K562 treated with DMSO at 1 percent for 4 hours (cell line): ENCODE results near the gene GSTO1. TPM values are rescaled to one million over a fixed set of nuclear protein-coding genes. Genes with fewer than 3 reads are reported as not detected.

Source experiments
- total RNA-seq: library from RNA; unstranded; fragments of 300-600 nt; gene quantifications from 2 replicates; pipeline ENCODE4 v1.2.3, GENCODE V29; 2022; ENCODE audit not compliant: insufficient read depth

GSTO1 gene
- 149 and 182 TPM in 2 replicates for total RNA-seq

GRCh38 chr10:104254493-104255310, at the start of gene GSTO1:
GSTO1 (plus strand) TSS chr10:104254892; CDS start chr10:104254929, 37 bp downstream.

DNA sequence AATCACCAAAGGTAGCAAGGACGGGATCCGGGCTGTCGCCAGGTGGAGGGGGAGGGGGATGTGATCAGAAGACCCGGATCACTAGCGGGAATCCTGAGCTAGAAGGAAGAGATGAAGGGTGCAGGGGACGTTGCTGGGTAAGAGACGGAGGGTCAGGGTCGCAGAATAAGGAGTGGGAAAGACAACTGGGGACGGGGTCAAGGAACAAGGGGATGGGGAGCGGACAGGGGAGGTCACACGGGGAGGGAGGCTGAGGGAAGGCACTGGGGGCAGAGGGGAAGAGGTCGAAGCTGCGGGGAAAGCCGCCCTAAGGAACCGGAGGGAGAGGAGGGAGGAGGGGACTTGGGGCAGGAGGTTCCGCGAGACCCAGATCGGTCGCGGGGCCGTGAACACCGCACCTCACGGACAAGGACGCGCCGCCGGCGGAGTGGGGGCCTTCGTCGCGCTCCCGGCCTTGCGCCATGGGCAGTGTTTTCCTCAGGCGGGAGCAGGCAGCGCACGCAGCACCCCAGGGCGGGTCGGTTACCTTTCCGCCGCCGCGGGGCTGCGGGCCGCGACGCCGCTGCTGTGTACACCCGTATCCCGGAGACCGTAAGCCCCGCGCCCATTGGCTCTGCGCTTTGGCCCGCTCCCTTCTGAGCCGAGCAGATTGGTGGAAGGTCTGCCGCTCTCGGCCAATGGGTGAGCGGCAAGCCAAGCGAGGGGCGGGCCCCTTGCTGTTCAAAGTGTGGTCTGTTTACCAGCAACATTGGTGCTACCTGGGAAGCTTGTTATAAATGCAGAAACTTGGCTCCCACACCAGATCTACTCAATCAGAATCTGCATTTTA, 22.7 kb upstream of the GSTO1 start, which contains the start of gene CFAP43:
TSS of gene CFAP43 (minus strand) at position 581 of the 829 bp plus-strand sequence. CDS start at position 463, 118 bp downstream.

DNA sequence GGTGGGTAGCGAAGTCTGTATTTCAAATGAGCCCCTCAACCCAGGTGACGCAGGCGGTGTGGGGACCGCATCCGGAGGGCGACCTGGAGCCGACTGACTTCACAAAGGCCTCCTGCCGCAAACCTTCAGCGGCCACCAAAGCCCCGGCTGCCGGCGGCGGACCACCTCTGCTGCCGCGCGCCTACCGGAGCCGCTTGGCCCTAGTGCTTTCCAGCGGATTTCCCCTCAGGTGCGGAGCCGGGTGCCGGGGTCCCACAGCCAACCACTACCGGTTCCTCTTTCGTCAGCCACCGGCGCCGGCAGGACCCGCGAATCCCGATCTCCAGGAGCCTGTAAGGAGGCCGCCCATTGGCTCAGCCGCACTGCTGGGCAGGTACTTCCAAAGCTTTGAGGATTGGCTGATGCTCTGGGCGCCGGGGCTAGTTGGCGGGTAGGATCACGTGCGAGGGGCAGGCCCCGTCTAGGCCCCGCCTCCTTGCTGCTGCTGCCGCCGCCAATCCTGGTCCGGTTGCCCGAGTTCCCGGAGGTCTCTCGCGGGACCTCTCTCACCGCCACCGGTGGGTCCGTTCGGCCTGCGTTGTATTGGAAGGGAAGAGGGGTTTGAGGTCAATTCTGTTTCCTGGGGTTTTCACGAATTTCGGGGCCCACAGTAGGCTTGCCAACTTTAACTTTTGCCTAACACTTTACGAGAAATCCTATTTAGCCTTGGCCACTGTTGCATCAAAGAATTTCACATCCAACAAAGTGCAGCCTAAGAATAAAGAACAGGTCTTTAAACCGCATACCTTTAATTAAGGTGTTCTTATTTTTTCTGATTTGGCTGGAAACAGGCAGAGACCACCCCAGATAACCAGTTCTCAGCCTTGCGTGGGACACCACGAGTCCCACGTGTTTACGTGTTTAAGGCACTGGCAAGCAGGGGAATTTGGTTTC, 14.3 kb downstream of the GSTO1 start, which contains the start of gene GSTO2:
TSS of gene GSTO2 (plus strand) at position 472 of the 933 bp plus-strand sequence. CDS start 5,732 bp downstream, outside the sequence.

Other genes starting within 250 kb of the GSTO1 start
- gene COL17A1, start 169.0 kb upstream of the GSTO1 start, total RNA-seq = not detected in 2 replicates
- gene SFR1, start 132.7 kb upstream of the GSTO1 start, total RNA-seq = 1.9 and 2.0 TPM in 2 replicates
- gene CFAP43, start 22.5 kb upstream of the GSTO1 start, total RNA-seq = not detected in 2 replicates
- not detected in 2 replicates for gene GSTO2, start 14.3 kb downstream of the GSTO1 start, total RNA-seq
- gene ITPRIP, start 83.6 kb downstream of the GSTO1 start, total RNA-seq = 14.1 and 14.9 TPM in 2 replicates
- 0.48 and 0.86 TPM in 2 replicates for gene CFAP58, start 98.9 kb downstream of the GSTO1 start, total RNA-seq